SK-N-MC (cell line): ENCODE measurements around the gene SNX21.
"Not testable (repeated sequence)": the region's sequence is repeated elsewhere in the genome, so short reads cannot be mapped to it uniquely, and the experiment has no call there.

Source experiments
- DNase-seq: peaks from one replicate; pipeline ENCODE4 v3.0.0-alpha.2; 2011; ENCODE audit warnings: low read depth, low spot score
- H3K27ac ChIP-seq: fragments of 200-600 bp; sonication (generic); 2 replicates; pipeline ENCODE4 v1.5.1; 2016; ENCODE audit warnings: mixed run types
- H3K36me3 ChIP-seq: fragments of 200-600 bp; sonication (generic); 2 replicates; pipeline ENCODE4 v1.6.1; 2017; ENCODE audit warnings: antibody characterized with exemption, low read length, mixed read lengths; ENCODE audit not compliant: insufficient read depth
- H3K4me3 ChIP-seq: fragments of 200-600 bp; sonication (generic); 2 replicates; pipeline ENCODE4 v1.5.1; 2016
- H3K9ac ChIP-seq: fragments of 200-600 bp; sonication (generic); 2 replicates; pipeline ENCODE4 v1.8.0; 2017; ENCODE audit warnings: mixed run types, mixed read lengths; ENCODE audit not compliant: insufficient read length
- H3K9me3 ChIP-seq: fragments of 200-600 bp; sonication (generic); 2 replicates; pipeline ENCODE4 v1.6.1; 2017; ENCODE audit warnings: low read depth, mild to moderate bottlenecking, antibody characterized with exemption, low read length, moderate library complexity, mixed read lengths
- EZH2 ChIP-seq: fragments of 200-600 bp; sonication (generic); IDR thresholded peaks from one replicate; pipeline ENCODE4 v1.6.1; 2017; ENCODE audit warnings: antibody characterized with exemption
- FOXP2 ChIP-seq: optimal IDR thresholded peaks from 2 replicates; pipeline ENCODE3; 2011; ENCODE audit warnings: mild to moderate bottlenecking, moderate library complexity; ENCODE audit not compliant: insufficient read depth; ENCODE audit errors: extremely low read length, control extremely low read depth
- POLR2AphosphoS5 ChIP-seq: IDR thresholded peaks from 2 replicates; pipeline ENCODE4 v1.6.1; 2012; ENCODE audit warnings: mild to moderate bottlenecking, low read depth, low read length, borderline replicate concordance

Gene SNX21

DNA sequence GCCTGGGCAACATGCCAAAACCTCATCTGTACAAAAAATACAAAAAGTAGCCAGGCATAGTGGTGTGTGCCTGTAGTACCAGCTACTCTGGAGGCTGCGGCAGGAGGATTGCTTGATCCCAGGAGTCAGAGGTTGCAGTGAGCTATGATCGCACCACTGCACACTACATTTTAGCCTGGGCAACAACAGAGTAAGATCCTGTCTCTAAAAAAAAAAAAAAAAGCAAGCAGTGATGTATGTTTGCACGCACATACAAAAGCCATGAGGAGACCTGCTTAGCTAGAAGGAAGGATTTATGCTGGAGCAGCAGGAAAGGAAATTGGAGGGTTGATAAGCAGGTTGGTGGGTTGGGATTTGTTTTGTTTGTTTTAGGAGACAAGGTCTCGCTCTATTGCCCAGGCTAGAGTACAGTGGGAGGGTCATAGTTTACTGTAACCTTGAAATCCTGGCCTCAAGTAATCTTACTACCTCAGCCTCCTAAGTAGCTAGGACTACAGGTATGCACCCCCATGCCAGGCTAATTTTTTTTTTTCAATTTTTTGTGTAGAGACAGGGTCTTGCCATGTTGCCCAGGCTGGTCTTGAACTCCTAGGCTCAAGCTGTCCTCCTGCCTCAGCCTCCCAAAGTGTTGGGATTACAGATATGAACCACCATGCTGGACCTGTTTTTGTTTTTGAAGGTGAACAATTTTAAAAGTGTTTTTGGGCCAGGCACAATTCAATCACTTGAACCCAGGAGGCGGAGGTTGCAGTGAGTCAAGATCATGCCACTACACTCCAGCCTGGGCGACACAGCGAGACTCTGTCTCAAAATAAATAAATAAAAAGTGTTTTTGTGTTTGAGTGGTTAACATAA, 27.8 kb downstream of the SNX21 start:
- Histone ChIP-seq H3K9ac (no peak overlapping the region), H3K4me3 (no peak overlapping the region), H3K27ac (no peak overlapping the region), H3K36me3 (no peaks in the 10 kb centered on the region), H3K9me3 (no peaks in the 10 kb centered on the region)
- no peak for DNase-seq
- no peak for TF ChIP-seq POLR2AphosphoS5
- TF ChIP-seq EZH2, result no peak
- TF ChIP-seq FOXP2, result no peak

DNA sequence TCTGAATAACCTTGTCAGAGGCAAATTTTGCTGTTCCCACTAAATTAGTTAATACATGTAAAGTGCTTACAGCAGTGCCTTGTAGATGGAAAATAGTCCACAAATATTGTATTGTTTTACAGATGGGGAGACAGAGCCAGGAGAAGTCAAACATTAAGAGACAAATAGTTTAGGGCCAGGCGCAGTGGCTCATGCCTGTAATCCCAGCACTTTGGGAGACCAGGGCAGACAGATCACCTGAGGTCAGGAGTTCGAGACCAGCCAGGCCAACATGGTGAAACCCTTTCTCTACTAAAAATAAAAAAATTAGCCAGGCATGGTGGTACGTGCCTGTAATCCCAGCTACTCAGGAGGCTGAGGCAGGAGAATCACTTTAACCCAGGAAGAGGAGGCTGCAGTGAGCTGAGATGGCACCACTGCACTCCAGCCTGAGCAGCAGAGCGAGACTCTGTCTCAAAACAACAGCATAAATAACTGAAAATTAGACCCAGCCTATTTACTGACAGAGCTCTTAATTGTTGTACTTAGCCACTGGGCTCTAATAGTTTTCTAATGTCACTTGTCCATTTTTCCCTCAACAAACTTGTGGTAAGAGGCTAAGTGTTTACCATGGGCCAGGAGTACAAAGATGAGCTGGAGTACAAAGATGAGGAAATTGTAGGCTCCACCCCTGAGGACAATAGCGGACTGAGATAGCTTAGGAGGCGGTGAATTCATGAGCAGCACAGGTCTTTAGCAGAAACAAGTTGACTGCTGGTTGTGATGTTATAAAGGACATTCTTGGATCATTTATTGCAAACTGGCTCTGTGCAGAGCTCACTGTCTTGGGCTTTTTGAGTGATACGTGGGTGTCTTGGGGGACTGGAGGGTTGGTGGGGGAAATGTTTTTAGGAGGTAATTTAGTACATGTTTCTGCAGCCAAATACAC, 30.2 kb downstream of the SNX21 start:
- DNase-seq, result no peak
- H3K4me3 ChIP-seq, result no peak overlapping the region
- H3K36me3 ChIP-seq, result no peaks in the 10 kb centered on the region
- no peak for TF ChIP-seq POLR2AphosphoS5
- TF ChIP-seq FOXP2, result no peak
- no peak for TF ChIP-seq EZH2
- H3K9ac ChIP-seq, result no peak overlapping the region
- H3K9me3 ChIP-seq, result no peaks in the 10 kb centered on the region
- H3K27ac ChIP-seq, result no peak overlapping the region

DNA sequence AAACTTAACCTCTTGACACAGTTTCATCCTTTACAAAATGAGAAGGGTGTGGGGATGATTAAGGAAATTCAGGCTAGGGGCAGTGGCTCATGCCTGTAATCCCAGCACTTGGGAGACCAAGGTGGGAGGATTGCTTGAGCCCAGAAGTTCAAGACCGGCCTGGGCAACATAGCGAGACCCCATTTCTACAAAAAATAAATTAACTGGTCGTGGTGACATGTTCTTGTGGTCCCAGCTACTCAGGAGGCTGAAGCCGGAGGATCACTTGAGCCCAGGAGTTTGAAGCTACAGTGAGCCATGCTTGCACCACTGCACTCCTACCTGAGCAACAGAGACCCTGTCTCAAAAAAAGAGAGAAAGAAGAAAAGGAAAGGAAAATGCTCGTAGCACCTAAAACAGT, 32.9 kb downstream of the SNX21 start:
- TF ChIP-seq FOXP2, result no peak
- no peak for TF ChIP-seq EZH2
- TF ChIP-seq POLR2AphosphoS5, result no peak
- Histone ChIP-seq H3K36me3 (no peaks in the 10 kb centered on the region), H3K27ac (no peak overlapping the region), H3K4me3 (no peak overlapping the region), H3K9me3 (no peaks in the 10 kb centered on the region), H3K9ac (no peak overlapping the region)
- DNase-seq, result no peak

DNA sequence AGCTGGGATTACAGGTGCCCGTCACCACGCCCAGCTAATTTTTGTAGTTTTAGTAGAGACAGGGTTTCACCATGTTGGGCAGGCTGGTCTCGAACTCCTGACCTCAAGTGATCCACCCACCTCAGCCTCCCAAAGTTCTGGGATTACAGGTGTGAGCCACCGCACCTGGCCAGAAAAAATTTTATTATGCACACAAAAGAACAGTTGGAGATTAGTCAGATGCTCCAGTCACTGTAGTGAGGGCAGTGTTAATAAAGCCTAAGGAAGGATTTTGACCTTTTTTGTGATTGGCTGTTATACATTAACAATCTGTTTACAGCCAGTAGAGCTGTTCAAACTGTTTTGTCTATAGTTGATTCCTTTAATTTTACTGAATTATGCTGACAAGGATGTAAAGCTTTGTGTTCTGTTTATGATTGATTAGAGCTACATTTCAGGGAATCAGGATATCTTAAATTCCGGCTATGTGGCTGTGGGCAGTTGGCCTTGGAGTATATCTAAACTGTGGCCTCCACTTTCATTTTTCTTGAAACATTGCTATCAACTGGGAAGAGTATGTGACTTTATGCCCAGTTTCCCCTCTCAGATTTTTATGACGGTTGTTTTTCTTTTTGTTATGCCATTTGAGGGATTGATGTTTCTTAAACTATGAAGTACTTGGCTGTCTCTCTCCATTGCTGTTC, 33.7 kb downstream of the SNX21 start:
- no peak overlapping the region for H3K27ac ChIP-seq
- TF ChIP-seq POLR2AphosphoS5 (no peak), FOXP2 (no peak), EZH2 (no peak)
- H3K36me3 ChIP-seq, result no peaks in the 10 kb centered on the region
- H3K9ac ChIP-seq, result no peak overlapping the region
- DNase-seq, result no peak
- H3K4me3 ChIP-seq, result no peak overlapping the region
- H3K9me3 ChIP-seq, result no peaks in the 10 kb centered on the region

DNA sequence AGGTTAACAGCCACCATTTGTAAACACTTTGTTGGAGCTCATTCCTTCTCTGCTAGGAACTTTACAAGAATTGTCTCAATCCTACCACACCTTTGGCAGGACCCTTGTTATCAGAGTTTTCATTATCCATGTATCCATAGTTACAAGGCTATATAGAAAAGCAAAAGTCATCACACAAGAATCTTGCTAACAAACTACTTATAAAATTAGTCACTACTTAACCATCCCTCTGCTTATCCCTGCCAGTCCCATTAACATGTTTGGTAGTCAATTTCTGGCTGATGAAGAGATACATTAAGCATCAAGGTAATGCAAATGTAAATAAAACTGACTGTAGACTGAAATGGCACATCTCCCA, 34.2 kb downstream of the SNX21 start:
- TF ChIP-seq EZH2, result no peak
- no peaks in the 10 kb centered on the region for H3K36me3 ChIP-seq
- no peak for DNase-seq
- no peak overlapping the region for H3K9ac ChIP-seq
- H3K27ac ChIP-seq, result no peak overlapping the region
- no peaks in the 10 kb centered on the region for H3K9me3 ChIP-seq
- no peak overlapping the region for H3K4me3 ChIP-seq

DNA sequence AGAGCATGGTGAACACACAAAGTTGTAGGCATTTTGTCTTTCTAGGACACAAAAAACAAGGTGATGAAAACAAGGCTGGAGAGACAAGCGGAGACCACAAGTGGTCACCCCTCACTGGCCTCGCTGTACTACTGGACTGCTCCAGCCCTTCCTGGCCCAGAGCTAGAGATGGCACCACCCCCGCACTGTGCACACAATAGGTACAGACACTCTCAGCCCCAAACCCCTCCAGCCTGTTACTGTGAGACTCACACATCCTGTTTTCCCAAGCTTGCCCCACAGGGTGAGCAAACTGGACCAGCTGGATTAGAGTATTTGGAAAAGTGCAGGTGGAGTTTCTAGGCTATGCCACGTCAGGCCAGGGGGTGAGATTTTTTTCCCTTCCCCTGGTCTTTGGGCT, 39.0 kb downstream of the SNX21 start:
- Histone ChIP-seq H3K4me3 (no peak overlapping the region), H3K9me3 (no peaks in the 10 kb centered on the region), H3K36me3 (no peaks in the 10 kb centered on the region), H3K9ac (no peak overlapping the region), H3K27ac (no peak overlapping the region)
- no peak for DNase-seq
- TF ChIP-seq EZH2, result no peak
- TF ChIP-seq POLR2AphosphoS5, result no peak
- no peak for TF ChIP-seq FOXP2

DNA sequence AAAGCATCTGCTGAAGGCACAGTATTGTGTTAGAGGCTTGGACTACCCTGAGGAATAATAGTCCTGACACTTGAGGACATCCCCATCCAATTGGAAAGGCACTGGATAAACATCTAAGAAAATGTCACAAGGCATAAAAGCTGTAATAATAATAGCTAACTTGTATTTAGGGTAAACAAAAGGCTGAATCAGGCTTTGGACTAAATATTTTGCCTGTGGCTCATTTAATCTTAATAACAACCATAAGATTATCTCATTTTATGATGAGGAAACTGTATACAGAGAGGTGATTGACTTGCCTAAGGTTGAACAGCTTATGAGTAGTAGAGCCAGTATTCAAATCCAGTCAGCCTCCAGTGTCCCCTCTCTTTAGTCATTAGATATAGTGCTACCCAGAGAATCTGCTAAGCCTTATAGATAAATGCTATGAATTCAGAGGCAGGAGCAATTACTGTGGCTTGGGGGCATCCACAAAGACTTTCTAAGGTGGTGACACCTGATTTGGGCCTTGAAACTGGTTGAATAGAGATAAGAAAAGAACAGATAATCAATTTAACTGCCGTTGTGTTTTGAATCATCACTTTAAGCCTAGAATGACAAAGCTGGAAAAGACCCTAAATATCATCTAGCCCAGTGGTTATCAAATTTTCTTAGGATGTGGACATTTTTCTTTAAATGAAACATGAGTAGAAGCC, 40.0 kb downstream of the SNX21 start:
- Histone ChIP-seq H3K36me3 (no peaks in the 10 kb centered on the region), H3K4me3 (no peak overlapping the region), H3K9ac (no peak overlapping the region), H3K9me3 (no peaks in the 10 kb centered on the region), H3K27ac (no peak overlapping the region)
- DNase-seq, result no peak
- TF ChIP-seq EZH2 (no peak), FOXP2 (no peak), POLR2AphosphoS5 (no peak)

DNA sequence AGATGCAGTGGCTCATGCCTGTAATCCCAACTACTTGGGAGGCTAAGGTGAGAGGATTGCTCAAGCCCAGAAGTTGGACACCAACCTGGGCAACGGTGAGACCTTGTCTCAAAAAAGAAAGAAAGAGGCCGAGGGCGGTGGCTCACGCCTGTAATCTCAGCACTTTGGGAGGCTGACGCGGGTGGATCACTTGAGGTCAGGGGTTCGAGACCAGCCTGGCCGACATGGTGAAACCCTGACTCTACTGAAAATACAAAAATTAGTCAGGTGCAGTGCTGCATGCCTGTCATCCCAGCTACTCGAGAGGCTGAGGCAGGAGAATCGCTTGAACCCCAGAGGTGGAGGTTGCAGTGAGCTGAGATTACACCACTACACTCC, 40.5 kb downstream of the SNX21 start:
- not testable (repeated sequence) for H3K4me3 ChIP-seq, H3K36me3 ChIP-seq, H3K27ac ChIP-seq, DNase-seq, H3K9ac ChIP-seq, H3K9me3 ChIP-seq
